ENCODE measurements around the gene E2F2. TPM values are rescaled to one million over a fixed set of nuclear protein-coding genes. Genes with fewer than 3 reads are reported as not detected.

Gene E2F2
- total and polyA plus RNA-seq, 2 experiments from 2014 or later, result 0.78 to 3.4 TPM

DNA sequence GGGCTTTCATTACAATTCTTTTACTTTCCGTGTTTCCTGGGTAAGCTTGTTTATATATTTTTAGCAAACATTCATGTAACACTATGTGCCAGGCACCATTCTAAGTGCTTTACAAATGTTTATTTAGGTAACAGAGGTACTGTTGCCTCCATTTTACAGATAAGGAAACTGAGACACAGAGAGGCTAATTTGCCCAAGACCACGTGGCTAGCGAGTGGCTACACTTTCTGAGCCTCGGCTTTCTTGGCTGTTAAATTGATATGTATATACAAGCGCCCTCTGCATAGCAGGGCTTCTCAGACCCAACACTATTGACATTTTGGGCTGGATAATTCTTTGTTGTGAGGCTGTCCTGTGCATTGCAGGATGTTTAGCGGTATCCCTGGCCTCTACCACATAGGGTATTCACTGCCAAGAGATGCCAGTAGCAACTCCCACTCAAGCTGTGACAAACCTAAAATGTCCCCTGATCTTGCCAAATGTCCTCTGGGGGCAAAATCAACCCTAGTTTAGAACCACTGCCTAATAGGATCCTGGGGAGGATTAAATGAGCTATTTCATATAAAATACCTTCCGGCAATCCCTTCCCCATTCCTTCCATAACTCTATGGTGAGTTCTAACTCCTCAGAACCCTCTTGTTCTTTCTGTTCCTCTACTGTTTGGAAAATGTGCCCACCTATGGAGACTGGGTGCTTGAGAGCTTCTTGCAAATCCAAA lies 45.5 kb upstream of the E2F2 start (continued):
- TF ChIP-seq, protein P1, sequence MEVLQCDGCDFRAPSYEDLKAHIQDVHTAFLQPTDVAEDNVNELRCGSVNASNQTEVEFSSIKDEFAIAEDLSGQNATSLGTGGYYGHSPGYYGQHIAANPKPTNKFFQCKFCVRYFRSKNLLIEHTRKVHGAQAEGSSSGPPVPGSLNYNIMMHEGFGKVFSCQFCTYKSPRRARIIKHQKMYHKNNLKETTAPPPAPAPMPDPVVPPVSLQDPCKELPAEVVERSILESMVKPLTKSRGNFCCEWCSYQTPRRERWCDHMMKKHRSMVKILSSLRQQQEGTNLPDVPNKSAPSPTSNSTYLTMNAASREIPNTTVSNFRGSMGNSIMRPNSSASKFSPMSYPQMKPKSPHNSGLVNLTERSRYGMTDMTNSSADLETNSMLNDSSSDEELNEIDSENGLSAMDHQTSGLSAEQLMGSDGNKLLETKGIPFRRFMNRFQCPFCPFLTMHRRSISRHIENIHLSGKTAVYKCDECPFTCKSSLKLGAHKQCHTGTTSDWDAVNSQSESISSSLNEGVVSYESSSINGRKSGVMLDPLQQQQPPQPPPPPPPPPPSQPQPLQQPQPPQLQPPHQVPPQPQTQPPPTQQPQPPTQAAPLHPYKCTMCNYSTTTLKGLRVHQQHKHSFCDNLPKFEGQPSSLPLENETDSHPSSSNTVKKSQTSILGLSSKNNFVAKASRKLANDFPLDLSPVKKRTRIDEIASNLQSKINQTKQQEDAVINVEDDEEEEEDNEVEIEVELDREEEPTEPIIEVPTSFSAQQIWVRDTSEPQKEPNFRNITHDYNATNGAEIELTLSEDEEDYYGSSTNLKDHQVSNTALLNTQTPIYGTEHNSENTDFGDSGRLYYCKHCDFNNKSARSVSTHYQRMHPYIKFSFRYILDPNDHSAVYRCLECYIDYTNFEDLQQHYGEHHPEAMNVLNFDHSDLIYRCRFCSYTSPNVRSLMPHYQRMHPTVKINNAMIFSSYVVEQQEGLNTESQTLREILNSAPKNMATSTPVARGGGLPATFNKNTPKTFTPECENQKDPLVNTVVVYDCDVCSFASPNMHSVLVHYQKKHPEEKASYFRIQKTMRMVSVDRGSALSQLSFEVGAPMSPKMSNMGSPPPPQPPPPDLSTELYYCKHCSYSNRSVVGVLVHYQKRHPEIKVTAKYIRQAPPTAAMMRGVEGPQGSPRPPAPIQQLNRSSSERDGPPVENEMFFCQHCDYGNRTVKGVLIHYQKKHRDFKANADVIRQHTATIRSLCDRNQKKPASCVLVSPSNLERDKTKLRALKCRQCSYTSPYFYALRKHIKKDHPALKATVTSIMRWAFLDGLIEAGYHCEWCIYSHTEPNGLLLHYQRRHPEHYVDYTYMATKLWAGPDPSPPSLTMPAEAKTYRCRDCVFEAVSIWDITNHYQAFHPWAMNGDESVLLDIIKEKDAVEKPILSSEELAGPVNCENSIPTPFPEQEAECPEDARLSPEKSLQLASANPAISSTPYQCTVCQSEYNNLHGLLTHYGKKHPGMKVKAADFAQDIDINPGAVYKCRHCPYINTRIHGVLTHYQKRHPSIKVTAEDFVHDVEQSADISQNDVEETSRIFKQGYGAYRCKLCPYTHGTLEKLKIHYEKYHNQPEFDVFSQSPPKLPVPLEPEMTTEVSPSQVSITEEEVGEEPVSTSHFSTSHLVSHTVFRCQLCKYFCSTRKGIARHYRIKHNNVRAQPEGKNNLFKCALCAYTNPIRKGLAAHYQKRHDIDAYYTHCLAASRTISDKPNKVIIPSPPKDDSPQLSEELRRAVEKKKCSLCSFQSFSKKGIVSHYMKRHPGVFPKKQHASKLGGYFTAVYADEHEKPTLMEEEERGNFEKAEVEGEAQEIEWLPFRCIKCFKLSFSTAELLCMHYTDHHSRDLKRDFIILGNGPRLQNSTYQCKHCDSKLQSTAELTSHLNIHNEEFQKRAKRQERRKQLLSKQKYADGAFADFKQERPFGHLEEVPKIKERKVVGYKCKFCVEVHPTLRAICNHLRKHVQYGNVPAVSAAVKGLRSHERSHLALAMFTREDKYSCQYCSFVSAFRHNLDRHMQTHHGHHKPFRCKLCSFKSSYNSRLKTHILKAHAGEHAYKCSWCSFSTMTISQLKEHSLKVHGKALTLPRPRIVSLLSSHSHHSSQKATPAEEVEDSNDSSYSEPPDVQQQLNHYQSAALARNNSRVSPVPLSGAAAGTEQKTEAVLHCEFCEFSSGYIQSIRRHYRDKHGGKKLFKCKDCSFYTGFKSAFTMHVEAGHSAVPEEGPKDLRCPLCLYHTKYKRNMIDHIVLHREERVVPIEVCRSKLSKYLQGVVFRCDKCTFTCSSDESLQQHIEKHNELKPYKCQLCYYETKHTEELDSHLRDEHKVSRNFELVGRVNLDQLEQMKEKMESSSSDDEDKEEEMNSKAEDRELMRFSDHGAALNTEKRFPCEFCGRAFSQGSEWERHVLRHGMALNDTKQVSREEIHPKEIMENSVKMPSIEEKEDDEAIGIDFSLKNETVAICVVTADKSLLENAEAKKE (CRISPR knock-in tag; IDR thresholded peaks at IDR 0.05), result no peak
- TF ChIP-seq, protein P2, sequence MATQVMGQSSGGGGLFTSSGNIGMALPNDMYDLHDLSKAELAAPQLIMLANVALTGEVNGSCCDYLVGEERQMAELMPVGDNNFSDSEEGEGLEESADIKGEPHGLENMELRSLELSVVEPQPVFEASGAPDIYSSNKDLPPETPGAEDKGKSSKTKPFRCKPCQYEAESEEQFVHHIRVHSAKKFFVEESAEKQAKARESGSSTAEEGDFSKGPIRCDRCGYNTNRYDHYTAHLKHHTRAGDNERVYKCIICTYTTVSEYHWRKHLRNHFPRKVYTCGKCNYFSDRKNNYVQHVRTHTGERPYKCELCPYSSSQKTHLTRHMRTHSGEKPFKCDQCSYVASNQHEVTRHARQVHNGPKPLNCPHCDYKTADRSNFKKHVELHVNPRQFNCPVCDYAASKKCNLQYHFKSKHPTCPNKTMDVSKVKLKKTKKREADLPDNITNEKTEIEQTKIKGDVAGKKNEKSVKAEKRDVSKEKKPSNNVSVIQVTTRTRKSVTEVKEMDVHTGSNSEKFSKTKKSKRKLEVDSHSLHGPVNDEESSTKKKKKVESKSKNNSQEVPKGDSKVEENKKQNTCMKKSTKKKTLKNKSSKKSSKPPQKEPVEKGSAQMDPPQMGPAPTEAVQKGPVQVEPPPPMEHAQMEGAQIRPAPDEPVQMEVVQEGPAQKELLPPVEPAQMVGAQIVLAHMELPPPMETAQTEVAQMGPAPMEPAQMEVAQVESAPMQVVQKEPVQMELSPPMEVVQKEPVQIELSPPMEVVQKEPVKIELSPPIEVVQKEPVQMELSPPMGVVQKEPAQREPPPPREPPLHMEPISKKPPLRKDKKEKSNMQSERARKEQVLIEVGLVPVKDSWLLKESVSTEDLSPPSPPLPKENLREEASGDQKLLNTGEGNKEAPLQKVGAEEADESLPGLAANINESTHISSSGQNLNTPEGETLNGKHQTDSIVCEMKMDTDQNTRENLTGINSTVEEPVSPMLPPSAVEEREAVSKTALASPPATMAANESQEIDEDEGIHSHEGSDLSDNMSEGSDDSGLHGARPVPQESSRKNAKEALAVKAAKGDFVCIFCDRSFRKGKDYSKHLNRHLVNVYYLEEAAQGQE (IDR thresholded peaks at IDR 0.05; ENCODE audit: unreplicated experiment), result no peak
- TF ChIP-seq JUNB (IDR thresholded peaks at IDR 0.05; ENCODE audit: unreplicated experiment) (no peak), NANOG (IDR thresholded peaks at IDR 0.05; ENCODE audit: borderline replicate concordance) (no peak)

All from GM23338 (cell line).